Heart left ventricle (tissue), 13 donors: Measurements from ENCODE around the gene GLB1L.
A peak's percentile ranks its signal among the peaks of the same experiment; 100 is the strongest.

Source experiments
- CTCF ChIP-seq, 12 donors: fragments of 200-600 bp; sonication (generic) in 4 of 12; IDR thresholded peaks; one replicate each; pipeline versions ENCODE4 v1.5.0 to v1.8.0; 2018 to 2022; ENCODE audit warnings: antibody characterized with exemption in 12 of 12, mild to moderate bottlenecking in 5 of 12
- POLR2A ChIP-seq, 2 donors: fragments of 450-650 bp; IDR thresholded peaks; one replicate each; pipeline ENCODE4 v1.6.1; 2017; ENCODE audit warnings: antibody characterized with exemption in 2 of 2, mild to moderate bottlenecking in 2 of 2, moderate library complexity in 2 of 2
- donor health status: ischemic (EF 13 %, LVEDD 7.1; RV severe dilation, severe dysfunction).
- donor health status: DM: no; HTN: yes; CAD: no.
- donor health status: DM: no; HTN: no; CAD: no.
- donor health status: ischemic (EF 25% LVEDD 6.9; RV normal size, moderate dysfunction).
- donor health status: ischemic (EF 25% LVEDD 5.7; RV mildly dilated, moderate dysfunction).
- donor health status: ischemic (EF 35%, LVEDD 5.7; RV mildly dilated, moderate dysfunction).
- donor health status: nonischemic (EF 11% LVEDD 7.7; RV severe dilation, severe dysfunction).
- donor health status: DM: yes; HTN: yes; CAD: no.
- donor health status: PGD.
- donor health status: ischemic (EF 29% LVEDD 5.4; RV normal size, mild dysfunction).
- donor health status: nonischemic (EF 23%, LVEDD 6.1; RV moderate dilation, normal function).

- TF ChIP-seq POLR2A (IDR thresholded peaks at IDR 0.05) (peak in 1 of 2 donors; percentile 95), CTCF (IDR thresholded peaks at IDR 0.05) (peak in 6 of 12 donors; percentile 5 to 37 (median 26))
Observed at GRCh38 chr2:219279151-219279915, 34.1 kb upstream of the GLB1L start, which contains the start of gene DNAJB2.
